HG03575 (cell line): ENCODE measurements around the gene SLC25A38.
A peak's percentile ranks its signal among the peaks of the same experiment; 100 is the strongest.

Source experiments
- ATAC-seq: cut with Tn5 transposase; IDR thresholded peaks from one replicate; pipeline ENCODE4 v1.9.1; 2021; ENCODE audit not compliant: unreplicated experiment, insufficient number of reproducible peaks, low FRiP score; ENCODE audit errors: extremely low read depth

Gene SLC25A38

GRCh38 chr3:39420543-39420942 is 37.4 kb downstream of the SLC25A38 start:
- ATAC-seq: no peak

- ATAC-seq: no peak
Observed at GRCh38 chr3:39423436-39423970, 40.3 kb downstream of the SLC25A38 start.

- ATAC-seq: no peak
Observed at GRCh38 chr3:39426312-39426711, 43.1 kb downstream of the SLC25A38 start.

- no peak for ATAC-seq
Observed at GRCh38 chr3:39427506-39427905, 44.3 kb downstream of the SLC25A38 start.

GRCh38 chr3:39428745-39429201 is 45.6 kb downstream of the SLC25A38 start:
- no peak for ATAC-seq

- no peak for ATAC-seq
Observed at GRCh38 chr3:39429466-39429865, 46.3 kb downstream of the SLC25A38 start.

GRCh38 chr3:39432342-39432741 is 49.2 kb downstream of the SLC25A38 start:
- no peak for ATAC-seq

- ATAC-seq: no peak
Observed at GRCh38 chr3:39433642-39434041, 50.5 kb downstream of the SLC25A38 start.

GRCh38 chr3:39434574-39434973 is 51.4 kb downstream of the SLC25A38 start:
- peak; percentile 59 for ATAC-seq

GRCh38 chr3:39435006-39435748 is 52.0 kb downstream of the SLC25A38 start:
- no peak for ATAC-seq

- no peak for ATAC-seq
Observed at GRCh38 chr3:39438880-39439279, 55.7 kb downstream of the SLC25A38 start.

GRCh38 chr3:39440316-39440715 is 57.1 kb downstream of the SLC25A38 start:
- ATAC-seq: no peak

GRCh38 chr3:39443530-39443929 is 60.4 kb downstream of the SLC25A38 start:
- no peak for ATAC-seq

- ATAC-seq: no peak
Observed at GRCh38 chr3:39445927-39446326, 62.8 kb downstream of the SLC25A38 start.

- no peak for ATAC-seq
Observed at GRCh38 chr3:39446444-39446843, 63.3 kb downstream of the SLC25A38 start.
